NCI-H1417 (cell line): Measurements from ENCODE around the gene MEGF11.
"Not testable (repeated sequence)": the region's sequence is repeated elsewhere in the genome, so short reads cannot be mapped to it uniquely, and the experiment has no call there.

ENCODE experiments used
- DNase-seq, 3 experiments: peaks; one replicate each; lab custom pipeline; 2025; lab: John Stamatoyannopoulos, UW

Gene MEGF11

GRCh38 chr15:66003129-66003528 is 250.4 kb downstream of the MEGF11 start:
- not testable (repeated sequence) for DNase-seq

DNA sequence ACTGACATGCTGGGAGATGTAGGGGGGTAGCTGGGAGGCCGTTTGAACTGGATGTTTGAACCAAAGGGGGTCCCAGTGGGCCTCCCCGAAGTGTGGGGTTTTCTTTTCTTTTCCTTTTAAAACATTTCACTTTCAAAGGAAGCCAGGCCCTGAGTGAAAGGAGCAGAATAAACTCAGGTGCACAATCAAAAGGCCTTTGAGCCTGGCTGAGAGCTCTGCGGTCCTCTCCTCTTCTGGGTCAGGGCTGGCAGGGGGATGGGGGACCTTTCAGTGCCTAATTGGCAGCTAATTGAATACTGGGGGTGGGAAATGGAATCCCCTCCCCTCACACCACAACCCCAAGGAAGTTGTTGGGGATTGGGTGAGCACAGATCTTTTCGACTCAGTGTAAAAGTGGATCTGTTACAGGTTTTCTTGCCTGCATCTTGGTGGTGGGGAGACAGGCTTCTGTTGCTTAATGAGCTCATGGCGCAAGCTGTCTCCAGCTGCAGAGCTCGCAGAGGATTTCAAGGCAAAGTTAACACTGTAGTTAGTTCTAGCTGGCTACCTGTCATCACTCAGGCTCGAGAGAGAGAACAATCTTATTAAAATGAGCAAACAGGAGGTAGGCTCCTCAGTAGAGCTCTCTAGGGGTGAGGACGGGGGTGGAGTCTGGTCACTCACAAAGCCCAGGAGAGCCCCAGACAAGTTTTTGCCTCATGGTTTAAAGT is 251.7 kb downstream of the MEGF11 start:
- no peak for DNase-seq

- DNase-seq, result peak in 1 of 3 experiments; percentile 21
Observed at GRCh38 chr15:66001042-66001441, 252.5 kb downstream of the MEGF11 start.

DNA sequence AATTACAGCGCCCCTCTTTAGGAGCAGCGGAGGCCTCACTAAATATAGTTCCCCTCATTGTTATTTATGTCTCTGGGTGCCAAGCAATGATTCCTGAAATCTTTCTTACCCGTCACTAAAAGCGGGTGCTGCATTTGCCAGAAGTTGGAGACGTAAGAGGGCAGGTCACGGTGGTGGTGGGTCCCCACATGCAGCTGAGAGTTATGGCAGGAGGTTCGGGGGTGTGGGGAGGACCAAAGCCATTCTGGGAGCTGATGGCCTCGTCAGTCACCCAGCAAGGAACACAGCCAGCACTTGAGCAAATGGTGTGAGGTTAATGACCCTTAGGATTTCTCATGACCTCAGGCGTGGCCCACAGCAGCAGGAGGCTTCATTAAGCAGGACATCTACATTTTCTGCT is 255.1 kb downstream of the MEGF11 start:
- DNase-seq, result no peak

GRCh38 chr15:65996901-65997300 is 256.6 kb downstream of the MEGF11 start:
- no peak for DNase-seq

GRCh38 chr15:65994832-65995231 is 258.7 kb downstream of the MEGF11 start:
- DNase-seq, result no peak

DNA sequence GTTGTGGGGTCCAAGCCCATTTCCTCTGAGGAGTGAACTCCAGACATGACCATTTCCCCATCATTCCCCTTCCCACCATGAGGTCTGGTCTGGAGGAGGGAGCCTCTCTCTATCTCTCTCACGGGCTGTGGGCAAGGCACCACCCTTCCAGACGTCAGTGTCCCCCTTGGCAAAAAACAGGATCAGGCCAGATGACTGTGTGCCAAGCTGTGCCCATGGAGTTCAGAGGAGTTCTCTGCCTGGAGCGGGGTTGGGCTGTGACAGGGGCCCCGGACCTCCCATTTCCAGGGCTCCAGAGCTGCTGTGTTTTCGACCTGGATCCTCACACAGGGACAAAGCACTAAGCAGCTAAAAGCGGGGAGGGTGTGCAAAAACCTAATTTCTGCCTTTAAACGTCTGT is 259.8 kb downstream of the MEGF11 start:
- DNase-seq, result no peak

GRCh38 chr15:65993236-65993635 is 260.3 kb downstream of the MEGF11 start:
- peak; percentile 20 to 90 (median 64) for DNase-seq

DNA sequence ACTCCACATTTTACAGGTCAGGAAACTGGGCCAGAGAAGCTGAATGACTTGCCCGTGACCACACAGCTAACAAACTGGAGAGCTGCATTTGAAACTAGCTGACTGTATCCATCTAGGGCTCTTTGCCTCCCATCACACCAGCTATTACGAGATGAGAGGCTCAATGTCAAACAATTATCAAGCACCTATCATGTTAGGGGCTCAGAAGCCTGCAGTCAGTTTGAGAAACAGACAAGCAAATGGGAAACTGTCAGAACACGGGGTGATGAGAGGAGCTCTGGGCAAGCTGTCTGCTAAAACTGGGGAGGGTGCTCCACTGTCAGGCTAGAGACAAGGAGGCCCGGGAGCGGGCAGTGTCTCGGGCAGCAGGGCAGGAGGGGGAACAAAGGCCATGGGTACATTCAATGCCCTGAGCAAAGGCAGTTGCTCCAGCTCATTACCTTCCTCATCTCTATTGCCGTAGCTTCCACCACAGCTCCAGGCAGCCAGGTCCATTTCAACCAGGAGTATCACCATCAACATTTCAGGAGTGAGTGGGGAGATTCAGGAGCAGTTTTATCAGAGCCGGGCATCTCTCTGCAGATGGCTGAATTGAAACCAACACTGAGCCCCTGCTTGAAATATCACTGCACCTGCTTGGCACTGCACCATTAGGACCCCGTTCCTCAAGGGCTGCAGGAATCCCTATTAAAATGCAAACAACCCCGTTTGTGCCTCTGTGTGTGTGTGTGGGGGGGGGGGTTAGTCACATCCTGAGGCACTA is 261.6 kb downstream of the MEGF11 start:
- DNase-seq, result peak in 1 of 3 experiments; percentile 59

- no peak for DNase-seq
Observed at GRCh38 chr15:65990298-65990981, 263.1 kb downstream of the MEGF11 start.

- no peak for DNase-seq
Observed at GRCh38 chr15:65987100-65987499, 266.4 kb downstream of the MEGF11 start.

GRCh38 chr15:65986416-65986815 is 267.1 kb downstream of the MEGF11 start:
- DNase-seq, result no peak

- DNase-seq, result no peak
Observed at GRCh38 chr15:65985387-65985786, 268.2 kb downstream of the MEGF11 start.

DNA sequence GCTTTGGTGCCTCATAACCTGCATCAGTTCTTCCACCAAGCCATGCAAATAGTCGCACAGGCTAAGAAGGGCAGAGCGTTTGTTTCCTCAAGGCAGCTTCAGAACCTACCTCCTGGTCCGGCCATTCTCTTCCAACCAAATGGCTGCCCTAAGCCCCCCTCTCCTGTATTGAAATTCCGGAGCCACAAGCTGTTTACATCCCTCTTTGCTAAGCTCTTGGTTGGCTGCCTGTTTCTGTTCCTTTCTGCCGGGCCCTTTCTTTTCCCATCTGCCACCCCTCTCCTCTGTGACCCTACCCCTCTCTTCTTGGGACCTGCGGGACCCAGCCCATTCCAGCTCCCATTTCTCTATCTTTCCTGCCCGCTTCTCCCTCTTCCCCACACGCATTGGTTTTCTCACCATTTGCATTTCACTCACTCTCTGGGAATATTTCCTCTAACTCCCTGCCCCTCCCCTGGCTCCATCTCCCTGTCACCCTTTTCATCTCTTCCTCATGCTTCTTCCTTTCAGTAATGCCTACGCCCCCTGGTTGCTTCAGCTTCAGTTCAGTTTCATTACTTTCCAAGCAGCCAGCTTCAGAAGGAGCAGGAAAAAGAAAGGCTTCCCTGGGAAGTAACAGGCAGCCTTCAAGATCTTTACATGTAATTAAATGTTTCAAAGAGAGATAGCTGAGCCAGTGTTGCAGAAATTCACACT is 270.8 kb downstream of the MEGF11 start:
- no peak for DNase-seq

- peak in 2 of 3 experiments; percentile 84 to 86 for DNase-seq
Observed at GRCh38 chr15:65981837-65982626, 271.5 kb downstream of the MEGF11 start.

GRCh38 chr15:65980824-65981456 is 272.6 kb downstream of the MEGF11 start:
- peak; percentile 5 to 40 (median 27) for DNase-seq

- no peak for DNase-seq
Observed at GRCh38 chr15:65979837-65980236, 273.7 kb downstream of the MEGF11 start.

DNA sequence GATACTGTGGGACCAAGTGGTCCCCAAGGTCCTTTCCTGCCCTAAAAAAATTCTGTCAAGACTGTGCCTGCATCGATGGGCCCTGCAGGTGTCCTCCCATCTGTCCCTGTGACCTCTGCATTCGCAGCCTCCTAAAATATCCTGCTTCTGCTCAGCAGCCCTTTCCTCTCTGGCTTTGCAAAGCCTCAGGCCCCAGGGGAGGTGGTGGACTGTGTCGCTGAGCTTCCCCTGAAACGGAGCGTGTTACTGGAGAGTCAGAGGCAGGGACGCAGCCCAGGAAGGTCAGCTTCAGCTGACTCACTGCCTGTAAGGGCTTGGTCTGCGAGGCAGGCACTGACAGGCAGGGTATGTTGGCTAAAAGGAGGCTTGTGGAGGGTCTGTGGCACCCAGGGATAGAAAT is 274.2 kb downstream of the MEGF11 start:
- no peak for DNase-seq

DNA sequence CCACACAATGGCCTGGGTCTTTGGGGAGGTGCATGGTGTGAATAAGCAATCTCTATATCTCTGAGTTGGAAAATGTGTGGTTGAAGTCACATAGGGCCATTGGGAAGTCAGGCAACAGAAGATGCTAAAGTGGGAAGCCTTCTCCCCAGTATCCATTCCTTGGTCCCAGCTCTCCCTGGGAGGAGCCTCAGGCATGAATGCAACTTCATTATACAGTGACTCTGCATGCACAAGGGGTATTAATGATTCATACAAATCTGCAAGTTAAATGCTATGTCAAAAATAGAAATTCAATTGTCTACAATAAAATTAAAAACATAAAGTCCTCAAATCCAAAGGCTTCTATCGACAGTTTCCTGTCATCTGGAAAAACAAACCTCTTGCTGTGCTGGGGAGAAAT is 275.4 kb downstream of the MEGF11 start:
- DNase-seq, result no peak

- not testable (repeated sequence) for DNase-seq
Observed at GRCh38 chr15:65976196-65976595, 277.4 kb downstream of the MEGF11 start.

DNA sequence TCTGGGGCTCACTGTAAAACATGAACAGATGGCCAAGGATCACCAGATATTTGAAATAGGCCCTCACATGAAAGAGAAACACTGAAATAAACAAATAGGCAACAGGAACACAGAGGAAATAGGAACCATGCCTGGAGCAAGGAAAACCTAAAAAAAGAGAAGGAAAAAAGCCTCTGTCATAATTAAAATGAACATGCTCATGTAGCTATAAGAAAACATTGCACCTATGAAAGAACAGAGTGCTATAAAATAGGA is 281.9 kb downstream of the MEGF11 start:
- DNase-seq, result no peak
